Thyroid gland (tissue), 4 donors: ENCODE measurements around the gene ECEL1.
"Not testable (repeated sequence)": the region's sequence is repeated elsewhere in the genome, so short reads cannot be mapped to it uniquely, and the experiment has no call there.

Source experiments
- CTCF ChIP-seq, 6 experiments: fragments of 200-600 bp in 3 of 6; fragments of 450-650 bp in 3 of 6; sonication (generic) in 3 of 6; IDR thresholded peaks; one replicate each; pipeline ENCODE4 v1.5.1; 2016 to 2019; ENCODE audit warnings: antibody characterized with exemption in 6 of 6, mild to moderate bottlenecking in 2 of 6, inconsistent platforms in 1 of 6, moderate library complexity in 1 of 6
- POLR2A ChIP-seq, 2 donors: fragments of 450-650 bp; IDR thresholded peaks; one replicate each; pipeline ENCODE4 v1.6.1; 2017; ENCODE audit warnings: antibody characterized with exemption in 2 of 2, mild to moderate bottlenecking in 2 of 2, moderate library complexity in 1 of 2

- TF ChIP-seq POLR2A, CTCF (IDR thresholded peaks at IDR 0.05): not testable (repeated sequence)
Measured at GRCh38 chr2:232451645-232452044, 36.0 kb downstream of the ECEL1 start.
